ENCODE data around the gene ZNG1C.
"Not testable (repeated sequence)": the region's sequence is repeated elsewhere in the genome, so short reads cannot be mapped to it uniquely, and the experiment has no call there.

Gene ZNG1C

GRCh38 chr9:68343992-68344391 lies 102.2 kb downstream of the ZNG1C start:
- DNase-seq: not testable (repeated sequence)
